B cell (primary cell): ENCODE measurements around the gene GATAD2A. TPM values are rescaled to one million over a fixed set of nuclear protein-coding genes. Genes with fewer than 3 reads are reported as not detected.

Experiments used
- ATAC-seq: fragments of 200-7000 bp; cut with Tn5 transposase; one replicate; pipeline ENCODE4 v1.10.0; 2021; ENCODE audit warnings: low read depth, mild to moderate bottlenecking, moderate number of reproducible peaks, moderate library complexity
- CTCF ChIA-PET: fragments of 350-600 bp; sonication (Branson Sonifier 250); formaldehyde crosslinking; loops from one replicate; lab custom pipeline; 2021; ENCODE audit warnings: antibody characterized with exemption, inconsistent platforms; lab: Charles Lee
- POLR2A ChIA-PET: fragments of 350-600 bp; sonication (Branson Sonifier 250); formaldehyde crosslinking; loops from one replicate; lab custom pipeline; 2021; ENCODE audit warnings: antibody characterized with exemption; lab: Charles Lee
- DNase-seq: peaks from one replicate; pipeline ENCODE4 v3.0.0; 2013
- H2AFZ ChIP-seq: 2 replicates; pipeline ENCODE4 v1.6.1; 2012; ENCODE audit warnings: mild to moderate bottlenecking, low read depth, low read length; ENCODE audit not compliant: insufficient read depth, poor library complexity, severe bottlenecking
- H3K27ac ChIP-seq, 2 donors: 1 replicate in 1 of 2; 2 replicates in 1 of 2; pipeline ENCODE4 v1.5.1; 2012 to 2013; ENCODE audit warnings: low read length in 2 of 2, mild to moderate bottlenecking in 2 of 2, moderate library complexity in 1 of 2
- H3K27me3 ChIP-seq, 4 experiments: fragments of 200-600 bp in 1 of 4; sonication (generic) in 1 of 4; replicated peaks in 1 of 4; 1 replicate in 2 of 4; 2 replicates in 2 of 4; pipeline versions ENCODE4 v1.6.1 to v1.7.0; 2013 to 2016; ENCODE audit warnings: low read length in 3 of 4, mild to moderate bottlenecking in 2 of 4, mixed read lengths in 1 of 4, moderate library complexity in 1 of 4; ENCODE audit not compliant: insufficient read depth in 4 of 4, control insufficient read depth in 3 of 4; ENCODE audit errors: control extremely low read depth in 1 of 4
- H3K36me3 ChIP-seq, 2 experiments: replicated peaks in 1 of 2; 1 replicate in 1 of 2; 2 replicates in 1 of 2; pipeline versions ENCODE4 v1.6.1 to v1.7.1; 2013; ENCODE audit warnings: low read length in 1 of 2; ENCODE audit not compliant: insufficient read depth in 2 of 2, control insufficient read depth in 1 of 2; ENCODE audit errors: control extremely low read depth in 1 of 2, extremely low read depth in 1 of 2
- H3K4me1 ChIP-seq, 2 donors: fragments of 200-600 bp in 1 of 2; sonication (generic) in 1 of 2; 1 replicate in 1 of 2; 2 replicates in 1 of 2; pipeline versions ENCODE4 v1.5.1 to v1.6.1; 2013 to 2017; ENCODE audit warnings: low read length in 2 of 2; ENCODE audit not compliant: control insufficient read depth in 2 of 2, insufficient read depth in 2 of 2
- H3K4me2 ChIP-seq: replicated peaks from 2 replicates; pipeline ENCODE3; 2012; ENCODE audit warnings: mild to moderate bottlenecking, low read depth, low read length; ENCODE audit not compliant: poor library complexity, severe bottlenecking
- H3K4me3 ChIP-seq, 5 experiments: fragments of 200-600 bp in 1 of 5; sonication (generic) in 1 of 5; 1 replicate in 3 of 5; 2 replicates in 2 of 5; pipeline versions ENCODE4 v1.5.1 to v1.7.0; 2011 to 2016; ENCODE audit warnings: low read length in 4 of 5, mild to moderate bottlenecking in 4 of 5, low read depth in 2 of 5, control low read depth in 1 of 5, moderate library complexity in 1 of 5; ENCODE audit not compliant: insufficient read depth in 1 of 5; ENCODE audit errors: control extremely low read depth in 1 of 5, extremely low read depth in 1 of 5
- H3K79me2 ChIP-seq: fragments of 200-600 bp; sonication (generic); one replicate; pipeline ENCODE4 v1.6.0; 2016; ENCODE audit warnings: low read length; ENCODE audit not compliant: control insufficient read depth, insufficient read depth
- H3K9ac ChIP-seq: fragments of 200-600 bp; sonication (generic); 2 replicates; pipeline ENCODE4 v1.6.1; 2017; ENCODE audit warnings: mild to moderate bottlenecking, low read length, moderate library complexity
- H3K9me3 ChIP-seq, 3 donors: one replicate each; pipeline versions ENCODE4 v1.6.1 to v1.7.1; 2013; ENCODE audit warnings: low read length in 2 of 3; ENCODE audit not compliant: control insufficient read depth in 2 of 3, insufficient read depth in 1 of 3; ENCODE audit errors: control extremely low read depth in 1 of 3
- H4K20me1 ChIP-seq: 2 replicates; pipeline ENCODE4 v1.6.0; 2012; ENCODE audit warnings: mild to moderate bottlenecking, low read length; ENCODE audit not compliant: insufficient read depth, control insufficient read depth, poor library complexity, severe bottlenecking
- H3K27ac Mint-ChIP-seq: one replicate; pipeline ENCODE4 v1.8.0; 2021; ENCODE audit warnings: mixed read lengths
- H3K27me3 Mint-ChIP-seq: one replicate; pipeline ENCODE4 v1.8.0; 2021; ENCODE audit warnings: mixed read lengths
- H3K4me1 Mint-ChIP-seq: one replicate; pipeline ENCODE4 v1.8.0; 2021; ENCODE audit warnings: mixed read lengths
- H3K4me3 Mint-ChIP-seq: one replicate; pipeline ENCODE4 v1.8.0; 2021; ENCODE audit warnings: mixed read lengths
- H3K9me3 Mint-ChIP-seq: one replicate; pipeline ENCODE4 v1.8.0; 2022; ENCODE audit warnings: mixed read lengths; ENCODE audit not compliant: insufficient read depth
- CTCF ChIP-seq: fragments of 200-600 bp; IDR thresholded peaks from one replicate; pipeline ENCODE4 v1.8.0; 2022; ENCODE audit warnings: antibody characterized with exemption, mild to moderate bottlenecking
- EZH2 ChIP-seq: IDR thresholded peaks from 2 replicates; pipeline ENCODE4 v1.6.1; 2012; ENCODE audit warnings: borderline replicate concordance, low read depth, mild to moderate bottlenecking, moderate library complexity, low read length; ENCODE audit not compliant: insufficient read depth, poor library complexity, severe bottlenecking
- WGBS: methylation state at CpG from one replicate; pipeline ENCODE4 v1.1.5; 2013; ENCODE audit warnings: missing lambda C conversion rate; ENCODE audit not compliant: insufficient coverage; 5-methylcytosine and 5-hydroxymethylcytosine counted together
- intact Hi-C: fragments of 100-400 bp; cut with micrococcal nuclease; formaldehyde crosslinking; loops from one replicate; pipeline ENCODE4 v1.10.0; 2022
- polyA plus RNA-seq: library from polyadenylated mRNA; depleted of rRNA; stranded (reverse); fragments of >200 nt; gene quantifications from 2 replicates; pipeline ENCODE4 v1.2.3, GENCODE V29; 2012
- total RNA-seq, 2 donors: library from RNA; stranded (reverse); fragments of 120-200 nt in 1 of 2; gene quantifications; 1 replicate in 1 of 2; 2 replicates in 1 of 2; pipeline versions ENCODE4 v1.2.3 to v1.2.4, GENCODE V29; 2013 to 2022

Gene GATAD2A
- total and polyA plus RNA-seq, 2 donors (not counting 1 experiment from before 2014, with no cell fraction given) = 28.8 to 76.3 TPM

GRCh38 chr19:19495614-19496603, 90.4 kb downstream of the GATAD2A start:
- Histone ChIP-seq H3K4me3 (no peak overlapping the region), H3K27me3 (no peaks in the 10 kb centered on the region), H4K20me1 (peaks cover 12% of the 10 kb centered on the region), H2AFZ (no peak overlapping the region), H3K4me2 (no peak overlapping the region), H3K9me3 (no peaks in the 10 kb centered on the region), H3K27ac (no peak overlapping the region), H3K79me2 (peaks cover 69% of the 10 kb centered on the region), H3K36me3 (peaks cover 0 to 75% of the 10 kb centered on the region in 2 experiments), H3K9ac (no peak overlapping the region), H3K4me1 (no peaks in the 10 kb centered on the region)
- H3K9me3 Mint-ChIP-seq = no peaks in the 10 kb centered on the region
- H3K27me3 Mint-ChIP-seq = no peaks in the 10 kb centered on the region
- H3K27ac Mint-ChIP-seq = no peak overlapping the region
- POLR2A ChIA-PET = interaction anchor here (0.6 to 0.7 kb wide), 2 partner anchors 11 to 771 kb away, joined by 3 to 5 read pairs; no protein-coding TSS in a partner anchor
- WGBS = 98% methylated on average over 30 of the region's 30 CpGs
- TF ChIP-seq EZH2 (no peak), CTCF (no peak)
- intact Hi-C loops = no loop called here
- no peak overlapping the region for H3K4me3 Mint-ChIP-seq
- DNase-seq = no peak
- no peaks in the 10 kb centered on the region for H3K4me1 Mint-ChIP-seq
- ATAC-seq = no peak
- CTCF ChIA-PET = interaction anchor here (1.4 kb wide), 1 partner anchor 47 kb away, joined by 3 read pairs; no protein-coding TSS in a partner anchor
